Chondrocyte (in vitro differentiated cells): ENCODE measurements around the gene SCO2. TPM values are rescaled to one million over a fixed set of nuclear protein-coding genes. Genes with fewer than 3 reads are reported as not detected.

Experiments used
- DNase-seq: peaks from one replicate; pipeline ENCODE4 v3.0.0; 2021; ENCODE audit warnings: mixed read lengths, low spot score
- H3K27ac Mint-ChIP-seq: one replicate; pipeline ENCODE4 v1.8.0; 2021; ENCODE audit warnings: mild to moderate bottlenecking, moderate library complexity, mixed read lengths; ENCODE audit not compliant: unreplicated experiment
- H3K27me3 Mint-ChIP-seq: 2 replicates; pipeline ENCODE4 v1.8.0; 2021; ENCODE audit warnings: low read depth, mixed read lengths
- H3K36me3 Mint-ChIP-seq: 2 replicates; pipeline ENCODE4 v1.8.0; 2021; ENCODE audit warnings: low read depth, mixed read lengths
- H3K4me1 Mint-ChIP-seq: 2 replicates; pipeline ENCODE4 v1.8.0; 2021; ENCODE audit warnings: low read depth, mild to moderate bottlenecking, mixed read lengths
- H3K4me3 Mint-ChIP-seq: one replicate; pipeline ENCODE4 v1.8.0; 2021; ENCODE audit warnings: mild to moderate bottlenecking, moderate library complexity, mixed read lengths; ENCODE audit not compliant: unreplicated experiment
- H3K9me3 Mint-ChIP-seq: 2 replicates; pipeline ENCODE4 v1.8.0; 2021; ENCODE audit warnings: low read depth, mixed read lengths
- CTCF ChIP-seq: fragments of 200-600 bp; sonication (generic); IDR thresholded peaks from 2 replicates; pipeline ENCODE4 v1.5.0; 2021; ENCODE audit warnings: antibody characterized with exemption, mild to moderate bottlenecking, moderate library complexity
- total RNA-seq: library from RNA; stranded (reverse); gene quantifications from 3 replicates; pipeline ENCODE4 v1.2.1, GENCODE V29; 2021

The SCO2 gene
- total RNA-seq, 1 donor from 2014 or later, result 5.4 TPM

GRCh38 chr22:50529897-50530579, 4.6 kb upstream of the SCO2 start, which contains the start of gene TYMP:
TSS of gene TYMP (minus strand) at chr22:50530012. CDS start at chr22:50529709, 303 bp downstream.
- Mint-ChIP-seq H3K27ac (peak within 1 kb of the TSS; percentile 82), H3K27me3 (no peaks in the 10 kb centered on the region), H3K36me3 (no peaks in the 10 kb centered on the region), H3K9me3 (no peaks in the 10 kb centered on the region), H3K4me1 (peaks cover 47% of the 10 kb centered on the region), H3K4me3 (peak within 1 kb of the TSS; percentile 75)
- DNase-seq, result no peak
- no peak for TF ChIP-seq CTCF

- H3K27me3 Mint-ChIP-seq, result no peaks in the 10 kb centered on the region
- peaks cover 50% of the 10 kb centered on the region for H3K4me1 Mint-ChIP-seq
- no peak overlapping the region for H3K27ac Mint-ChIP-seq
- no peaks in the 10 kb centered on the region for H3K9me3 Mint-ChIP-seq
- no peak for TF ChIP-seq CTCF
- peaks cover 2% of the 10 kb centered on the region for H3K36me3 Mint-ChIP-seq
- peak overlapping the region; percentile 61 for H3K4me3 Mint-ChIP-seq
- peak; percentile 94 for DNase-seq
Observed at GRCh38 chr22:50529416-50529896, 4.1 kb upstream of the SCO2 start.

- Mint-ChIP-seq H3K9me3 (no peaks in the 10 kb centered on the region), H3K4me1 (peaks cover 49% of the 10 kb centered on the region), H3K36me3 (peaks cover 3% of the 10 kb centered on the region), H3K27me3 (no peaks in the 10 kb centered on the region), H3K4me3 (peak overlapping the region; percentile 49), H3K27ac (peak overlapping the region; percentile 27)
- no peak for DNase-seq
- no peak for TF ChIP-seq CTCF
Observed at GRCh38 chr22:50528682-50529415, 3.5 kb upstream of the SCO2 start.

GRCh38 chr22:50527921-50528681, 2.7 kb upstream of the SCO2 start:
- DNase-seq, result no peak
- no peaks in the 10 kb centered on the region for H3K27me3 Mint-ChIP-seq
- H3K9me3 Mint-ChIP-seq, result no peaks in the 10 kb centered on the region
- H3K4me3 Mint-ChIP-seq, result peak overlapping the region; percentile 70
- peak overlapping the region; percentile 92 for H3K27ac Mint-ChIP-seq
- no peak for TF ChIP-seq CTCF
- peaks cover 3% of the 10 kb centered on the region for H3K36me3 Mint-ChIP-seq
- H3K4me1 Mint-ChIP-seq, result peaks cover 49% of the 10 kb centered on the region
